Stomach (tissue), 9 donors: ENCODE data around the gene DCAF8. TPM values are rescaled to one million over a fixed set of nuclear protein-coding genes. Genes with fewer than 3 reads are reported as not detected.

ENCODE experiments used
- DNase-seq, 2 donors: peaks; one replicate each; pipeline versions ENCODE4 v3.0.0 to v3.0.0-alpha.2; 2013 to 2019
- H3K27ac ChIP-seq, 5 donors: fragments of 200-600 bp in 4 of 5; sonication (generic) in 4 of 5; one replicate each; pipeline ENCODE4 v1.5.1; 2013 to 2019; ENCODE audit warnings: mild to moderate bottlenecking in 1 of 5, moderate library complexity in 1 of 5
- H3K27me3 ChIP-seq, 3 donors: fragments of 200-600 bp; sonication (generic); one replicate each; pipeline ENCODE4 v1.5.1; 2017 to 2019; ENCODE audit warnings: mixed run types in 1 of 3
- H3K36me3 ChIP-seq, 4 donors: fragments of 200-600 bp; sonication (generic); 1 replicate in 3 of 4; 2 replicates in 1 of 4; pipeline ENCODE4 v1.5.1; 2016 to 2019
- H3K4me1 ChIP-seq, 4 donors: fragments of 200-600 bp; sonication (generic); one replicate each; pipeline ENCODE4 v1.5.1; 2016 to 2019
- H3K4me3 ChIP-seq, 4 donors: fragments of 200-600 bp; sonication (generic) in 3 of 4; one replicate each; pipeline ENCODE4 v1.5.1; 2016 to 2019; ENCODE audit warnings: mild to moderate bottlenecking in 1 of 4
- H3K9me3 ChIP-seq, 4 donors: fragments of 200-600 bp; sonication (generic); one replicate each; pipeline ENCODE4 v1.5.1; 2016 to 2019
- EP300 ChIP-seq: sonication (generic); formaldehyde crosslinking; IDR thresholded peaks from one replicate; pipeline ENCODE4 v1.6.1; 2017; ENCODE audit warnings: antibody characterized with exemption
- POLR2A ChIP-seq, 4 donors: fragments of 450-650 bp; IDR thresholded peaks; one replicate each; pipeline ENCODE4 v1.6.1; 2016; ENCODE audit warnings: antibody characterized with exemption in 4 of 4, control low read depth in 2 of 4, mild to moderate bottlenecking in 1 of 4, moderate library complexity in 1 of 4
- POLR2AphosphoS5 ChIP-seq, 3 donors: sonication (generic); formaldehyde crosslinking; IDR thresholded peaks; one replicate each; pipeline ENCODE4 v1.6.1; 2016; ENCODE audit warnings: antibody characterized with exemption in 3 of 3
- WGBS, 5 donors: extraction: QIAGEN DNeasy Blood & Tissue Kit in 3 of 5; methylation state at CpG; one replicate each; pipeline versions ENCODE4 v1.1.5 to v1.1.7; 2013 to 2018; 5-methylcytosine and 5-hydroxymethylcytosine counted together
- intact Hi-C: fragments of 100-400 bp; cut with DNase I; formaldehyde crosslinking; loops from one replicate; pipeline ENCODE4 v1.15.1; 2023; ENCODE audit warnings: low total_unique reads
- polyA plus RNA-seq, 3 donors: library from polyadenylated mRNA; stranded (reverse); fragments of 200-250 nt; gene quantifications; one replicate each; pipeline ENCODE4 v1.2.3, GENCODE V29; 2013
- total RNA-seq, 5 donors: library from RNA; depleted of rRNA; stranded (reverse); fragments of >200 nt; gene quantifications; one replicate each; pipeline versions ENCODE4 v1.1.0 to v1.2.3, GENCODE V29; 2014 to 2016
- TF ChIP-seq, protein P1 (sequence below), 7 experiments: fragments of 450-650 bp in 4 of 7; fragments of 200-600 bp in 3 of 7; sonication (generic) in 3 of 7; IDR thresholded peaks; one replicate each; pipeline ENCODE4 v1.5.1; 2016 to 2019; ENCODE audit warnings: antibody characterized with exemption in 7 of 7, control low read depth in 2 of 7, mild to moderate bottlenecking in 1 of 7
- donor health status: healthy with polysubstance abuse.
- donor health status: Bipolar disorder and iron deficiency.
- donor health status: healthy.

The DCAF8 gene
- total and polyA plus RNA-seq, 8 donors, result 39.4 to 267 (median 86.4) TPM

- H3K36me3 ChIP-seq, result peaks cover 0 to 8% (median 2%) of the 10 kb centered on the region in 4 donors
- intact Hi-C loops, result no loop called here
- H3K4me1 ChIP-seq, result peaks cover 27 to 68% (median 56%) of the 10 kb centered on the region in 4 donors
- no peaks in the 10 kb centered on the region for H3K9me3 ChIP-seq
- peak overlapping the region; percentile 42 to 98 (median 97) for H3K27ac ChIP-seq
- WGBS, 5 donors, result 43 to 52% (median 47%) methylated on average over 6 of the region's 6 CpGs
- DNase-seq, result peak in 1 of 2 donors; percentile 68
- no peaks in the 10 kb centered on the region for H3K27me3 ChIP-seq
- peak overlapping the region; percentile 66 to 94 (median 88) for H3K4me3 ChIP-seq
- TF ChIP-seq EP300 (no peak), POLR2A (IDR thresholded peaks at IDR 0.05) (no peak), POLR2AphosphoS5 (IDR thresholded peaks at IDR 0.05) (no peak)
- TF ChIP-seq, protein P1, sequence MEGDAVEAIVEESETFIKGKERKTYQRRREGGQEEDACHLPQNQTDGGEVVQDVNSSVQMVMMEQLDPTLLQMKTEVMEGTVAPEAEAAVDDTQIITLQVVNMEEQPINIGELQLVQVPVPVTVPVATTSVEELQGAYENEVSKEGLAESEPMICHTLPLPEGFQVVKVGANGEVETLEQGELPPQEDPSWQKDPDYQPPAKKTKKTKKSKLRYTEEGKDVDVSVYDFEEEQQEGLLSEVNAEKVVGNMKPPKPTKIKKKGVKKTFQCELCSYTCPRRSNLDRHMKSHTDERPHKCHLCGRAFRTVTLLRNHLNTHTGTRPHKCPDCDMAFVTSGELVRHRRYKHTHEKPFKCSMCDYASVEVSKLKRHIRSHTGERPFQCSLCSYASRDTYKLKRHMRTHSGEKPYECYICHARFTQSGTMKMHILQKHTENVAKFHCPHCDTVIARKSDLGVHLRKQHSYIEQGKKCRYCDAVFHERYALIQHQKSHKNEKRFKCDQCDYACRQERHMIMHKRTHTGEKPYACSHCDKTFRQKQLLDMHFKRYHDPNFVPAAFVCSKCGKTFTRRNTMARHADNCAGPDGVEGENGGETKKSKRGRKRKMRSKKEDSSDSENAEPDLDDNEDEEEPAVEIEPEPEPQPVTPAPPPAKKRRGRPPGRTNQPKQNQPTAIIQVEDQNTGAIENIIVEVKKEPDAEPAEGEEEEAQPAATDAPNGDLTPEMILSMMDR (IDR thresholded peaks at IDR 0.05), result no peak
These were observed 1.7 kb downstream of the DCAF8 start for GRCh38 chr1:160260406-160261382.

DNA sequence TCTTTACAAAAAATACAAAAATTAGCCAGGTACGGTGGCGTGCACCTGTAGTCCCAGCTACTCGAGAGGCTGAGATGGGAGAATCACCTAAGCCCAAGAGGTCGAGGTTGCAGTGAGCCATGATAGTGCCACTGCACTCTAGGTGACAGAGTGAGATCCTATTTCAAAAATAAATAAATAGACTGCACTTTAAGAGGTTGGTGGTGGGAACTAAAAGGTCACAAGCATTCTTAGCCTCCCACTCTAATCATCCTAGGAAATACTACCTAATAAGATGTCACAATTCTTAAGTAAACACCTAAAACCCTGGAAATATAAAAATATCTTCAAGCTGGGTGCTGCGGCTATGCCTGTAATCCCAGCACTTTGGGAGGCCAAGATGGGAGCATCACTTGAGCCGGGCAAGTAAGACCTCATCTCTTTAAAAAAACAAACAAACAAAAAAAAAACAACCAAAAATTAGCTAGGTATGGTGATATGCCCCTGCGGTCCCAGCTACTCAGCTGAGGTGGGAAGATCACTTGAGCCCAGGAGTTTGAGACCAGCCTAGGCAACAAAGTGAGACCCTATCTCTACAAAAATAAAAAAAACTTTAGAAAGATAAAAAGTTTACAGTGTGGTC, 4.1 kb downstream of the DCAF8 start:
- DNase-seq, result no peak

GRCh38 chr1:160257411-160258015, 4.8 kb downstream of the DCAF8 start:
- Histone ChIP-seq H3K36me3 (peaks cover 0 to 23% (median 12%) of the 10 kb centered on the region in 4 donors), H3K4me1 (peaks cover 23 to 67% (median 50%) of the 10 kb centered on the region in 4 donors), H3K4me3 (no peak overlapping the region), H3K27me3 (no peaks in the 10 kb centered on the region), H3K9me3 (no peaks in the 10 kb centered on the region), H3K27ac (peak overlapping the region in 2 of 5 donors; percentile 3 to 50)
- intact Hi-C loops, result no loop called here
- 82 to 90% (median 84%) methylated on average over 6 of the region's 6 CpGs for WGBS, 5 donors
- TF ChIP-seq POLR2AphosphoS5 (IDR thresholded peaks at IDR 0.05) (no peak), POLR2A (IDR thresholded peaks at IDR 0.05) (no peak), EP300 (no peak)
- TF ChIP-seq, protein P1 (IDR thresholded peaks at IDR 0.05), result no peak
- DNase-seq, result no peak

More for the DNA sequence above, 4.1 kb downstream of the DCAF8 start:
- Histone ChIP-seq H3K36me3 (peaks cover 0 to 22% (median 12%) of the 10 kb centered on the region in 4 donors), H3K27ac (peak overlapping the region in 1 of 5 donors; percentile 50), H3K4me3 (no peak overlapping the region), H3K4me1 (peaks cover 27 to 71% (median 55%) of the 10 kb centered on the region in 4 donors), H3K9me3 (no peaks in the 10 kb centered on the region), H3K27me3 (no peaks in the 10 kb centered on the region)
- no peak for TF ChIP-seq POLR2AphosphoS5 (IDR thresholded peaks at IDR 0.05)
- no peak for TF ChIP-seq POLR2A (IDR thresholded peaks at IDR 0.05)
- no peak for TF ChIP-seq EP300
- TF ChIP-seq, protein P1 (IDR thresholded peaks at IDR 0.05), result no peak
- WGBS, 5 donors, result 92 to 94% (median 92%) methylated on average over 7 of the region's 7 CpGs
- intact Hi-C loops, result no loop called here
